Suprapubic skin (tissue), 4 donors: Measurements from ENCODE around the gene IER3. TPM values are rescaled to one million over a fixed set of nuclear protein-coding genes. Genes with fewer than 3 reads are reported as not detected.

ENCODE experiments used
- DNase-seq, 2 donors: peaks; one replicate each; pipeline ENCODE4 v3.0.0-alpha.2; 2019; ENCODE audit warnings: low spot score in 2 of 2
- H3K27ac ChIP-seq: fragments of 200-600 bp; sonication (generic); one replicate; pipeline ENCODE4 v1.5.1; 2019
- H3K27me3 ChIP-seq: fragments of 200-600 bp; sonication (generic); one replicate; pipeline ENCODE4 v1.5.1; 2019
- H3K36me3 ChIP-seq: fragments of 200-600 bp; sonication (generic); one replicate; pipeline ENCODE4 v1.5.1; 2019
- H3K4me1 ChIP-seq: fragments of 200-600 bp; sonication (generic); one replicate; pipeline ENCODE4 v1.5.1; 2019
- H3K4me3 ChIP-seq: fragments of 200-600 bp; sonication (generic); one replicate; pipeline ENCODE4 v1.5.1; 2019; ENCODE audit warnings: mild to moderate bottlenecking
- H3K9me3 ChIP-seq: fragments of 200-600 bp; sonication (generic); one replicate; pipeline ENCODE4 v1.5.1; 2019
- EP300 ChIP-seq: sonication (generic); formaldehyde crosslinking; IDR thresholded peaks from one replicate; pipeline ENCODE4 v1.6.1; 2017; ENCODE audit warnings: antibody characterized with exemption
- POLR2A ChIP-seq, 2 donors: fragments of 450-650 bp; IDR thresholded peaks; one replicate each; pipeline ENCODE4 v1.6.1; 2017; ENCODE audit warnings: antibody characterized with exemption in 2 of 2, mild to moderate bottlenecking in 2 of 2, moderate library complexity in 2 of 2
- POLR2AphosphoS5 ChIP-seq, 3 donors: sonication (generic); formaldehyde crosslinking; IDR thresholded peaks; one replicate each; pipeline ENCODE4 v1.6.1; 2017; ENCODE audit warnings: antibody characterized with exemption in 3 of 3
- WGBS: methylation state at CpG from one replicate; pipeline ENCODE4 v1.1.5; 2018; 5-methylcytosine and 5-hydroxymethylcytosine counted together
- total RNA-seq, 4 donors: library from RNA; depleted of rRNA; stranded (reverse); fragments of >200 nt; gene quantifications; one replicate each; pipeline ENCODE4 v1.1.0, GENCODE V29; 2016
- TF ChIP-seq, protein P1 (sequence below), 2 donors: fragments of 200-600 bp in 1 of 2; fragments of 450-650 bp in 1 of 2; sonication (generic) in 1 of 2; IDR thresholded peaks; one replicate each; pipeline ENCODE4 v1.5.1; 2016 to 2019; ENCODE audit warnings: antibody characterized with exemption in 2 of 2, mild to moderate bottlenecking in 1 of 2, moderate library complexity in 1 of 2

Gene IER3
- total RNA-seq, 4 donors from 2014 or later, result 22.0 to 86.2 (median 45.8) TPM

DNA sequence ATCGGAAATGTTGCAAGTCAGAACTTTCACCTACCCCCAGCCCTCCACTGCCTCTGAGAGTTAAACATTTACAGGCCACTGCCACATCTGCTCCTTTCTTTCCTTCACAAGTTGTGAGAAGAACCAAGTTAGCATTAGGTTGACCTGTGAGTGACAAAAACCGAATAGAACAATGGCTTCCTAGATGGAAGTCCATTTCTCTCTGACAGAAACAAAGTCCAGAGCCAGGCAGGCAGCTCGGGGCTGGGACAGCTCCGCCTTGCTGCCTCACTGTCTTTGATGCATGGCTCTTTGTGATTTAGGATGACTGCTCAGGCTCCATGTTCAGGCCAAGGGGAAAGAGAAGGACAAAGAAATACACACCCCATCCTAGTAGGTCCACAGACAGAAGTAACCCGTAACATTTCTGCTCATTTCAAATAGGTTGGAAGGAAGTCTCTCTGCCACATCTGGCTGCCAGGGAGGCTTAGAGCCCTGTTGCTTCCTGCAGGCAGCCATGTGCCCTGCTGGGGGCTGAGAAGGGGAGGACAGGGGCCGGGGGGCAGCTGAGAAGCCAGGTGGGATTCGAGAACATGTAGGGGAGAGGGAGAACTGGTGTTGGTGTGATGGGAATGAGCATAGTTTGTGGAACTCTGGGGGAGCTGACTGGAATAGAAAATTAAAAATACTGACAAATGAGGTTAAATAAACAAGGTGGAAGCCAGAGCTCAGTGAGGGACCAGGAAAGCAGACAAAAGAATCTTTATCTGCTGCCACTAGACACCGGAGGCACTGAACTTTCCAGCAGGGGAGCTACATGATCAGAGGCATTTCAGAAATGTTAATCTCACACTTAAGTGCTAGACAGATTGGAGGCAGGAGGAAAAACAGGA, 19.5 kb upstream of the IER3 start:
- H3K27me3 ChIP-seq, result no peaks in the 10 kb centered on the region
- TF ChIP-seq EP300, result no peak
- TF ChIP-seq, protein P1, sequence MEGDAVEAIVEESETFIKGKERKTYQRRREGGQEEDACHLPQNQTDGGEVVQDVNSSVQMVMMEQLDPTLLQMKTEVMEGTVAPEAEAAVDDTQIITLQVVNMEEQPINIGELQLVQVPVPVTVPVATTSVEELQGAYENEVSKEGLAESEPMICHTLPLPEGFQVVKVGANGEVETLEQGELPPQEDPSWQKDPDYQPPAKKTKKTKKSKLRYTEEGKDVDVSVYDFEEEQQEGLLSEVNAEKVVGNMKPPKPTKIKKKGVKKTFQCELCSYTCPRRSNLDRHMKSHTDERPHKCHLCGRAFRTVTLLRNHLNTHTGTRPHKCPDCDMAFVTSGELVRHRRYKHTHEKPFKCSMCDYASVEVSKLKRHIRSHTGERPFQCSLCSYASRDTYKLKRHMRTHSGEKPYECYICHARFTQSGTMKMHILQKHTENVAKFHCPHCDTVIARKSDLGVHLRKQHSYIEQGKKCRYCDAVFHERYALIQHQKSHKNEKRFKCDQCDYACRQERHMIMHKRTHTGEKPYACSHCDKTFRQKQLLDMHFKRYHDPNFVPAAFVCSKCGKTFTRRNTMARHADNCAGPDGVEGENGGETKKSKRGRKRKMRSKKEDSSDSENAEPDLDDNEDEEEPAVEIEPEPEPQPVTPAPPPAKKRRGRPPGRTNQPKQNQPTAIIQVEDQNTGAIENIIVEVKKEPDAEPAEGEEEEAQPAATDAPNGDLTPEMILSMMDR (IDR thresholded peaks at IDR 0.05), result no peak
- TF ChIP-seq POLR2A (IDR thresholded peaks at IDR 0.05), result no peak
- no peak for TF ChIP-seq POLR2AphosphoS5 (IDR thresholded peaks at IDR 0.05)
- no peaks in the 10 kb centered on the region for H3K9me3 ChIP-seq
- H3K4me3 ChIP-seq, result no peak overlapping the region
- no peaks in the 10 kb centered on the region for H3K36me3 ChIP-seq
- peaks cover 45% of the 10 kb centered on the region for H3K4me1 ChIP-seq
- peak overlapping the region; percentile 55 for H3K27ac ChIP-seq
- DNase-seq, result no peak
- WGBS, result 42% methylated on average over 8 of the region's 8 CpGs

DNA sequence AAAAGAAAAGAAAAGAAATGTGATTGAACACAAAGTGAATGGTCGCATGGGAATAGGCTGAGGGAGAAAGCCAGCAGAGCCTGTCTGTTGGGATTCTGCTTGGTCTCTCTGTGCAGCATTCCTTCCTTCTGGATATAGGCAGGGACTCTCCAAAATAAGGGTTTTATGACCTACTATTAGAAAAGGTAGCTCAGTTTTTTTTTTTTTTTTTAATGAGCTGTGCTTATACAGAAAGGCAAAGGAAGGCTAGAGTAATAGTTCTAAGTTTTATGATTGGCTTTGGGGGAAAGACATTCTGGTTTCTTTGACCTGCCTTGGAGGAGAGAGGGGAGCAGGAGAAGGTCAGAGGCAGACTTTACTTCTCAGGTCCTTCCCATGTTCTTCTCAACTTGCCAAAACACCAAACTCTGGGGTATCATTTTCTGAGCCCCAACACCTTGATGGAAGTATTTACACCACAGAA, 18.8 kb upstream of the IER3 start:
- Histone ChIP-seq H3K27ac (no peak overlapping the region), H3K27me3 (no peaks in the 10 kb centered on the region), H3K36me3 (no peaks in the 10 kb centered on the region), H3K4me3 (no peak overlapping the region), H3K9me3 (no peaks in the 10 kb centered on the region), H3K4me1 (peaks cover 41% of the 10 kb centered on the region)
- WGBS, result 64% methylated on average over 1 of the region's 1 CpG
- DNase-seq, result no peak
- no peak for TF ChIP-seq EP300
- no peak for TF ChIP-seq POLR2AphosphoS5 (IDR thresholded peaks at IDR 0.05)
- no peak for TF ChIP-seq POLR2A (IDR thresholded peaks at IDR 0.05)
- TF ChIP-seq, protein P1 (IDR thresholded peaks at IDR 0.05), result no peak

DNA sequence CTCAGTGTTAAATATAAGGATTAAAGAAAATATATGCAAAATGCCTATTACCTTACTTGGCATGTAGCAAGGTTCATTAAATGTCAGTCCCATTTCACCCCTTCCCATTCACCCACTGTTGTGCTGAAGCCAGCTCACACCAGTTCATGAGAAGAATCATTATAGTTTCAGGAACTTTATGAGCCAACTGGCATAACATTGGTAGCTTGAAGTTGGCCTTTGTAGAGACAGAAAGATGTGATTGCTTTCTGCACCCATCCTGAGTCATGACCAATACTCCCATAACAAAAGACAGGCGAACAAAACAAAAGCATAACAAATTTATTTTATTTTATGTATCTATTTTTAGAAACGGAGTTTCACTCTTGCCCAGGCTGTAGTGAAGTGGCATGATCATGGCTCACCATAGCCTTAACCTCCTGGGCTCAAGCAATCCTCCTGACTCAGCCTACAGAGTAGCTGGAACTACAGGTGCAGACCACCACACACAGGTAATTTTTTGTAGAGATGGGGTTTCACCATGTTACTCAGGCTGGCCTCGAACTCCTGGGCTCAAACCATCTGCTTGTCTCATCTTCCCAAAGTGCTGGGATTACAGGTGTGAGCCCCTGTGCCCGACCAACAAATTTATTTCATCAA, 17.6 kb upstream of the IER3 start:
- Histone ChIP-seq H3K36me3 (no peaks in the 10 kb centered on the region), H3K9me3 (no peaks in the 10 kb centered on the region), H3K27ac (no peak overlapping the region), H3K4me3 (no peak overlapping the region), H3K4me1 (peaks cover 51% of the 10 kb centered on the region), H3K27me3 (no peaks in the 10 kb centered on the region)
- 83% methylated on average over 4 of the region's 4 CpGs for WGBS
- TF ChIP-seq EP300 (no peak), POLR2A (IDR thresholded peaks at IDR 0.05) (no peak), POLR2AphosphoS5 (IDR thresholded peaks at IDR 0.05) (no peak)
- TF ChIP-seq, protein P1 (IDR thresholded peaks at IDR 0.05), result no peak
- no peak for DNase-seq

DNA sequence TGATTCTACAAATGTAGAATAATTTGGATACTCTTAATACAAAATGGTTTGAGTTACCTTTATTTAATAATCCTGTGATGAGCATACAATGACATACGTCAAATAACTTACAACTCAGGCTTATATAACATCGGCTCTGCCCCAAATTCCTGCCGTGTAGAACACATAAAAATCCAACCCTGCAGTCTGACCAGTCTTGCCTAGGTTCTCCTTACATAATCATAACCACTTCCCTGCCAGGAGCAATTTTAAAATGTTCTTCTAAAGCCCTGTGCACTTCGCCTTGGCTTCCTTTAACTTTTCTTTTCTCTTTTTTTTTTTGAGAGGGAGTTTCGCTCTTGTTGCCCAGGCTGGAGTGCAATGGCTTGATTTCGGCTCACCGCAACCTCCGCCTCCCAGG, 16.2 kb upstream of the IER3 start:
- H3K9me3 ChIP-seq, result no peaks in the 10 kb centered on the region
- DNase-seq, result no peak
- H3K27ac ChIP-seq, result no peak overlapping the region
- TF ChIP-seq POLR2AphosphoS5 (IDR thresholded peaks at IDR 0.05) (no peak), POLR2A (IDR thresholded peaks at IDR 0.05) (no peak), EP300 (no peak)
- peaks cover 60% of the 10 kb centered on the region for H3K4me1 ChIP-seq
- H3K27me3 ChIP-seq, result no peaks in the 10 kb centered on the region
- 58% methylated on average over 8 of the region's 8 CpGs for WGBS
- no peak overlapping the region for H3K4me3 ChIP-seq
- no peaks in the 10 kb centered on the region for H3K36me3 ChIP-seq

DNA sequence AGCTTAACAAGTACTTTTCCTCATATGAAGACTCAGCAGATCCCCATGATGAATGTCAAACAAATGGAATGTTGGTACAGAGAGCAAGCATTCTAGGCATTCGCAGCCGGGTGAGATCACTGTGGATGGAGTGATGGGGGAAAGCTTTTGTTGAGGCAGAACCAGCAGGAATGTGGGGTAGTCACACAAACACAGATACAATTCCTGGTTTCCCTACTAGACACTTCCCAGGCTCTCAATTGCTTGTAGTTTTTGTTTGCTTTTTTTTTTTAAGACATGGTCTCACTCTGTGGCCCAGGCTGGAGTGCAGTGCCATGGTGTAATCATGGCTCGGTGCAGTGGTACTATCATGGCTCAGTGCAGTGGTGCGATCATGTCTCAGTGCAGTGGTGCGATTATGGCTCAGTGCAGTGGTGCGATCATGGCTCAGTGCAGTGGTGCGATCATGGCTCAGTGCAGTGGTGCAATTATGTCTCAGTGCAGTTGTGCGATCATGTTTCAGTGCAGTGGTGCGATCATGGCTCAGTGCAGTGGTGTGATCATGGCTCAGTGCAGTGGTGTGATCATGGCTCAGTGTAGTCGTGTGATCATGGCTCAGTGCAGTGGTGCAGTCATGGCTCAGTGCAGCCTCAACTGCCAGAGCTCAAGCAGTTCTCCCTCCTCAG, 15.4 kb upstream of the IER3 start:
- H3K4me3 ChIP-seq, result no peak overlapping the region
- TF ChIP-seq POLR2A (IDR thresholded peaks at IDR 0.05) (no peak), POLR2AphosphoS5 (IDR thresholded peaks at IDR 0.05) (no peak), EP300 (no peak)
- TF ChIP-seq, protein P1 (IDR thresholded peaks at IDR 0.05), result no peak
- H3K27me3 ChIP-seq, result no peaks in the 10 kb centered on the region
- WGBS, result 87% methylated on average over 10 of the region's 10 CpGs
- no peaks in the 10 kb centered on the region for H3K9me3 ChIP-seq
- H3K27ac ChIP-seq, result peak overlapping the region; percentile 34
- H3K36me3 ChIP-seq, result no peaks in the 10 kb centered on the region
- no peak for DNase-seq
- H3K4me1 ChIP-seq, result peaks cover 58% of the 10 kb centered on the region
